H1 (cell line): ENCODE data around the gene HIVEP3. TPM values are rescaled to one million over a fixed set of nuclear protein-coding genes. Genes with fewer than 3 reads are reported as not detected.

Source experiments
- CTCF ChIA-PET: fragments of 300-600 bp; sonication (Branson Sonifier 250); formaldehyde crosslinking; loops from one replicate; lab custom pipeline; 2021; ENCODE audit not compliant: partially characterized antibody; lab: Charles Lee
- POLR2A ChIA-PET: fragments of 300-600 bp; sonication (Branson Sonifier 250); formaldehyde crosslinking; loops from one replicate; lab custom pipeline; 2021; ENCODE audit warnings: inconsistent platforms; ENCODE audit not compliant: partially characterized antibody; lab: Charles Lee
- DNase-seq, 2 experiments: peaks; one replicate each; pipeline versions ENCODE4 v3.0.0 to v3.0.0-alpha.2; 2010 to 2022; ENCODE audit warnings: low spot score in 2 of 2, low read depth in 1 of 2, mixed read lengths in 1 of 2
- FAIRE-seq: peaks from 2 replicates; lab custom pipeline; 2011; peaks lifted over from hg19 to GRCh38; lab: Jason Lieb, UNC
- H2AFZ ChIP-seq: 2 replicates; pipeline ENCODE4 v1.8.1; 2012; ENCODE audit warnings: low read length, inconsistent platforms
- H2AK5ac ChIP-seq: 2 replicates; pipeline ENCODE4 v1.6.1; 2013; ENCODE audit warnings: low read depth, low read length
- H2BK120ac ChIP-seq: replicated peaks from 2 replicates; pipeline ENCODE3; 2013; ENCODE audit warnings: low read depth, low read length, inconsistent platforms
- H2BK12ac ChIP-seq: 2 replicates; pipeline ENCODE4 v1.6.1; 2013; ENCODE audit warnings: low read depth, low read length
- H2BK15ac ChIP-seq: 2 replicates; pipeline ENCODE4 v1.6.1; 2013; ENCODE audit warnings: low read length
- H2BK20ac ChIP-seq: 2 replicates; pipeline ENCODE4 v1.6.1; 2013; ENCODE audit warnings: low read length
- H2BK5ac ChIP-seq: 2 replicates; pipeline ENCODE4 v1.6.1; 2013; ENCODE audit warnings: low read depth, low read length
- H3K14ac ChIP-seq: 2 replicates; pipeline ENCODE4 v1.6.1; 2013; ENCODE audit warnings: inconsistent platforms; ENCODE audit not compliant: insufficient read length
- H3K18ac ChIP-seq: 2 replicates; pipeline ENCODE4 v1.6.1; 2013; ENCODE audit warnings: low read length; ENCODE audit errors: extremely low read depth
- H3K23ac ChIP-seq: 2 replicates; pipeline ENCODE4 v1.6.1; 2013; ENCODE audit warnings: inconsistent platforms; ENCODE audit not compliant: insufficient read length
- H3K23me2 ChIP-seq: 2 replicates; pipeline ENCODE4 v1.6.1; 2013; ENCODE audit warnings: low read depth, low read length
- H3K27ac ChIP-seq: 2 replicates; pipeline ENCODE4 v1.6.1; 2011; ENCODE audit warnings: low read depth, low read length, inconsistent platforms
- H3K27me3 ChIP-seq, 4 experiments: replicated peaks in 1 of 4; 1 replicate in 1 of 4; 2 replicates in 3 of 4; pipeline versions ENCODE4 v1.6.1 to v1.8.1; 2011 to 2013; ENCODE audit warnings: low read length in 3 of 4, mild to moderate bottlenecking in 3 of 4, inconsistent platforms in 2 of 4, mixed read lengths in 2 of 4, moderate library complexity in 1 of 4; ENCODE audit not compliant: control insufficient read depth in 3 of 4, insufficient read depth in 3 of 4; ENCODE audit errors: extremely low read depth in 1 of 4
- H3K36me3 ChIP-seq, 4 experiments: 2 replicates each; pipeline versions ENCODE4 v1.6.1 to v1.8.1; 2011 to 2013; ENCODE audit warnings: mild to moderate bottlenecking in 4 of 4, low read length in 3 of 4, moderate library complexity in 2 of 4, control low read depth in 1 of 4, inconsistent platforms in 1 of 4; ENCODE audit not compliant: insufficient read depth in 4 of 4, control insufficient read depth in 2 of 4
- H3K4ac ChIP-seq: replicated peaks from 2 replicates; pipeline ENCODE3; 2013; ENCODE audit warnings: low read length, low read depth, mixed read lengths, inconsistent platforms; ENCODE audit not compliant: insufficient read length
- H3K4me1 ChIP-seq, 4 experiments: replicated peaks in 1 of 4; 1 replicate in 1 of 4; 2 replicates in 3 of 4; pipeline versions ENCODE4 v1.6.1 to v1.8.1; 2011 to 2013; ENCODE audit warnings: low read length in 3 of 4, inconsistent platforms in 2 of 4, mixed read lengths in 1 of 4; ENCODE audit not compliant: insufficient read depth in 4 of 4, control insufficient read depth in 3 of 4
- H3K4me2 ChIP-seq, 2 experiments: 2 replicates each; pipeline versions ENCODE4 v1.6.1 to v1.8.1; 2011 to 2013; ENCODE audit warnings: low read depth in 2 of 2, low read length in 2 of 2, control low read depth in 1 of 2, inconsistent platforms in 1 of 2, mild to moderate bottlenecking in 1 of 2; ENCODE audit not compliant: insufficient read depth in 1 of 2
- H3K4me3 ChIP-seq, 4 experiments: fragments of 200-600, 300-600 bp in 1 of 4; sonication (generic), shearing (Covaris generic), sonication (Bioruptor Twin) in 1 of 4; 2 replicates each; pipeline versions ENCODE4 v1.5.1 to v1.8.1; 2011 to 2016; ENCODE audit warnings: low read length in 4 of 4, low read depth in 3 of 4, control low read depth in 2 of 4, inconsistent platforms in 2 of 4, mild to moderate bottlenecking in 2 of 4, mixed read lengths in 1 of 4, moderate library complexity in 1 of 4; ENCODE audit not compliant: insufficient read depth in 2 of 4; ENCODE audit errors: extremely low read depth in 1 of 4
- H3K56ac ChIP-seq: replicated peaks from 2 replicates; pipeline ENCODE3; 2013; ENCODE audit warnings: low read depth, mild to moderate bottlenecking, mixed read lengths, low read length, inconsistent platforms; ENCODE audit not compliant: insufficient read length
- H3K79me1 ChIP-seq: 2 replicates; pipeline ENCODE4 v1.6.1; 2013; ENCODE audit warnings: low read depth, low read length, control low read depth
- H3K79me2 ChIP-seq, 2 experiments: 2 replicates each; pipeline versions ENCODE4 v1.6.1 to v1.8.1; 2012 to 2013; ENCODE audit warnings: low read length in 2 of 2, mild to moderate bottlenecking in 2 of 2, inconsistent platforms in 1 of 2; ENCODE audit not compliant: insufficient read depth in 2 of 2, control insufficient read depth in 1 of 2
- H3K9ac ChIP-seq, 4 experiments: replicated peaks in 1 of 4; 1 replicate in 1 of 4; 2 replicates in 3 of 4; pipeline versions ENCODE4 v1.6.1 to v1.8.1; 2011 to 2013; ENCODE audit warnings: low read depth in 3 of 4, low read length in 3 of 4, control low read depth in 2 of 4, mild to moderate bottlenecking in 2 of 4, moderate library complexity in 2 of 4, inconsistent platforms in 1 of 4; ENCODE audit errors: extremely low read depth in 1 of 4
- H3K9me3 ChIP-seq, 2 experiments: 2 replicates each; pipeline versions ENCODE4 v1.6.1 to v1.8.1; 2012 to 2013; ENCODE audit warnings: mild to moderate bottlenecking in 2 of 2, moderate library complexity in 2 of 2, control low read depth in 1 of 2, inconsistent platforms in 1 of 2, low read depth in 1 of 2, low read length in 1 of 2, mixed read lengths in 1 of 2; ENCODE audit not compliant: insufficient read depth in 2 of 2
- H4K20me1 ChIP-seq, 2 experiments: replicated peaks in 1 of 2; 2 replicates each; pipeline versions ENCODE3 to v1.8.1; 2011 to 2013; ENCODE audit warnings: inconsistent platforms in 2 of 2, low read length in 2 of 2, mild to moderate bottlenecking in 1 of 2; ENCODE audit not compliant: insufficient read depth in 2 of 2, control insufficient read depth in 1 of 2
- H4K5ac ChIP-seq: 2 replicates; pipeline ENCODE4 v1.6.1; 2013; ENCODE audit warnings: low read length, low read depth, mixed read lengths, inconsistent platforms; ENCODE audit not compliant: insufficient read length
- H4K8ac ChIP-seq: 2 replicates; pipeline ENCODE4 v1.8.0; 2013; ENCODE audit warnings: mild to moderate bottlenecking, moderate library complexity, low read length, inconsistent platforms; ENCODE audit not compliant: insufficient read depth; ENCODE audit errors: extremely low read depth
- H4K91ac ChIP-seq: replicated peaks from 2 replicates; pipeline ENCODE3; 2013; ENCODE audit warnings: low read length, mixed read lengths, inconsistent platforms; ENCODE audit not compliant: insufficient read length
- BACH1 ChIP-seq: IDR thresholded peaks from 2 replicates; pipeline ENCODE4 v1.6.1; 2012; ENCODE audit warnings: low read length, improper control_type of control experiment
- EP300 ChIP-seq, 2 experiments: IDR thresholded peaks; 1 replicate in 1 of 2; 2 replicates in 1 of 2; pipeline ENCODE4 v1.6.1; 2011 to 2012; ENCODE audit warnings: low read depth in 2 of 2, low read length in 2 of 2, mild to moderate bottlenecking in 2 of 2, borderline replicate concordance in 1 of 2, inconsistent platforms in 1 of 2, moderate library complexity in 1 of 2
- JUND ChIP-seq: IDR thresholded peaks from 2 replicates; pipeline ENCODE4 v1.6.1; 2011; ENCODE audit warnings: mild to moderate bottlenecking, improper control_type of control experiment, low read length
- KDM1A ChIP-seq: fragments of 200-600, 300-600 bp; sonication (generic); IDR thresholded peaks from 2 replicates; pipeline ENCODE4 v1.7.1; 2016; ENCODE audit warnings: mild to moderate bottlenecking, low read length, borderline replicate concordance
- RBBP5 ChIP-seq: IDR thresholded peaks from 2 replicates; pipeline ENCODE4 v1.7.1; 2012; ENCODE audit warnings: low read depth, mild to moderate bottlenecking, inconsistent platforms, low read length, moderate library complexity, borderline replicate concordance
- RFX5 ChIP-seq: IDR thresholded peaks from 2 replicates; pipeline ENCODE4 v1.6.1; 2011; ENCODE audit warnings: low read depth, low read length, improper control_type of control experiment, borderline replicate concordance
- RNF2 ChIP-seq: fragments of 200-900, 300-1000 bp; sonication (generic); IDR thresholded peaks from 2 replicates; pipeline ENCODE4 v1.7.1; 2016; ENCODE audit warnings: borderline replicate concordance, low read depth, mild to moderate bottlenecking, antibody characterized with exemption, low read length; ENCODE audit not compliant: poor library complexity, severe bottlenecking; ENCODE audit errors: missing control alignments
- SUZ12 ChIP-seq: fragments of 200-600 bp; sonication (generic); IDR thresholded peaks from 2 replicates; pipeline ENCODE4 v1.6.1; 2012; ENCODE audit warnings: mild to moderate bottlenecking, inconsistent platforms, low read length, moderate library complexity, mixed read lengths
- TAF7 ChIP-seq: optimal IDR thresholded peaks from 2 replicates; pipeline ENCODE3; 2011; ENCODE audit warnings: low read depth, mild to moderate bottlenecking, inconsistent platforms, low read length, moderate library complexity, borderline replicate concordance
- ZNF274 ChIP-seq: IDR thresholded peaks from 2 replicates; pipeline ENCODE4 v1.7.0; 2012; ENCODE audit warnings: low read length, borderline replicate concordance; ENCODE audit errors: extremely low read depth
- WGBS, 2 experiments: shearing (Covaris generic) in 1 of 2; methylation state at CpG; one replicate each; pipeline versions ENCODE4 v1.1.6 to v1.1.7; 2013 to 2015; ENCODE audit warnings: low lambda C conversion rate in 2 of 2, mixed read lengths in 2 of 2, inconsistent platforms in 1 of 2, low coverage in 1 of 2, missing lambda C conversion rate in 1 of 2; ENCODE audit not compliant: insufficient replicate concordance in 2 of 2, insufficient coverage in 1 of 2, insufficient read length in 1 of 2; ENCODE audit errors: extremely low coverage in 1 of 2, missing lambda C conversion rate in 1 of 2; 5-methylcytosine and 5-hydroxymethylcytosine counted together
- polyA plus RNA-seq, 7 experiments: library from polyadenylated mRNA; depleted of rRNA in 3 of 7; stranded (reverse) in 5 of 7; unstranded in 2 of 7; fragments of >200 nt in 5 of 7; fragments of 200-250 nt in 2 of 7; gene quantifications; 1 replicate in 5 of 7; 2 replicates in 1 of 7; 4 replicates in 1 of 7; pipeline versions ENCODE4 v1.2.1 to v1.2.3, GENCODE V29; 2011 to 2013; ENCODE audit warnings: missing spikeins in 2 of 7, mixed read lengths in 2 of 7
- total RNA-seq: library from RNA; stranded (reverse); fragmentation: NEBNext Ultra II Directional; extraction: Animal tissue kit (Norgen Biotek cat#: 25700); gene quantifications from 2 replicates; pipeline ENCODE4 v1.2.1, GENCODE V29; 2021
- TF ChIP-seq, protein P1 (sequence below), 3 experiments: IDR thresholded peaks; 1 replicate in 2 of 3; 2 replicates in 1 of 3; pipeline versions ENCODE4 v1.5.1 to v1.6.1; 2011; ENCODE audit warnings: low read length in 3 of 3, mild to moderate bottlenecking in 3 of 3, inconsistent platforms in 2 of 3, low read depth in 1 of 3, moderate library complexity in 1 of 3; ENCODE audit not compliant: insufficient read depth in 1 of 3; ENCODE audit errors: control extremely low read depth in 1 of 3

Gene HIVEP3
- total and polyA plus RNA-seq, 2 of the 8 experiments (the other 6 are each of a cell fraction or from before 2014, with no cell fraction given): 0.24 to 0.69 TPM

DNA sequence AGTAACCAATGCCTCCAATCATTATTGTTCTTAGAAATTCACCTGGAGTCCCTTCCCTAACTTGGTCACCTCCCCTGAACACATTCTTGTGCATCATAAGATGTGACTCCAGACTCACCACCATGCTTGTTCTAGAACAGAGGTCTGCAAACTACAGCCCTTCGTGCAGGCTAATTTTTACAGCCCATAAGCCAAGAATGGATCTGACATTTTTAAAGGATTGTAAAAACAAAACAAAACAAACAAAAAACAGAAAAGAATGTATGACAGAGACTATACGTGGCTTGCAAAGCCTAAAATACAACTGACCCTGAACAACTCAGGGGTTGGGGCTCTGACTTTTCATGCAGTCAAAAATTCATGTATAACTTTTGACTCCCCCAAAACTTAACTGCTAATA, 6.2 kb upstream of the HIVEP3 start:
- Histone ChIP-seq H3K9ac (no peak overlapping the region), H2BK20ac (no peak overlapping the region), H3K27ac (no peak overlapping the region), H2BK15ac (no peak overlapping the region), H4K20me1 (no peaks in the 10 kb centered on the region), H3K23me2 (no peaks in the 10 kb centered on the region; the same call in 1 of the 2 replicates), H2BK5ac (no peak overlapping the region), H3K14ac (no peak overlapping the region), H3K4me3 (no peak overlapping the region), H2BK120ac (no peak overlapping the region), H4K8ac (no peak overlapping the region), H3K79me2 (no peaks in the 10 kb centered on the region), H3K36me3 (no peaks in the 10 kb centered on the region), H3K56ac (no peak overlapping the region), H2AK5ac (no peak overlapping the region), H3K79me1 (no peaks in the 10 kb centered on the region), H3K4me2 (no peak overlapping the region), H3K9me3 (peaks cover 0 to 4% of the 10 kb centered on the region in 2 experiments; a peak in 2 of 4 replicates), H3K4ac (no peak overlapping the region), H4K91ac (no peak overlapping the region), H3K4me1 (peaks cover 0 to 2% (median under 1%) of the 10 kb centered on the region in 4 experiments; a peak in 2 of 7 replicates), H2BK12ac (no peak overlapping the region), H3K18ac (no peak overlapping the region), H3K27me3 (no peaks in the 10 kb centered on the region), H4K5ac (no peak overlapping the region), H2AFZ (no peak overlapping the region), H3K23ac (no peak overlapping the region)
- DNase-seq: no peak
- 94% methylated on average over 2 of the region's 2 CpGs; no CpG with 5 or more reads in 1 of the 2 experiments for WGBS, 2 experiments
- ChIA-PET POLR2A (no interaction called here), CTCF (no interaction called here)
- no peak for FAIRE-seq
- TF ChIP-seq RBBP5 (no peak), JUND (no peak), BACH1 (no peak), KDM1A (no peak), EP300 (IDR thresholded peaks at IDR 0.05; ENCODE audit: borderline replicate concordance in 1 of 2, low read depth in 2 of 2, low read length in 2 of 2) (no peak), RFX5 (no peak), TAF7 (no peak), SUZ12 (no peak), RNF2 (no peak), ZNF274 (no peak)
- TF ChIP-seq, protein P1, sequence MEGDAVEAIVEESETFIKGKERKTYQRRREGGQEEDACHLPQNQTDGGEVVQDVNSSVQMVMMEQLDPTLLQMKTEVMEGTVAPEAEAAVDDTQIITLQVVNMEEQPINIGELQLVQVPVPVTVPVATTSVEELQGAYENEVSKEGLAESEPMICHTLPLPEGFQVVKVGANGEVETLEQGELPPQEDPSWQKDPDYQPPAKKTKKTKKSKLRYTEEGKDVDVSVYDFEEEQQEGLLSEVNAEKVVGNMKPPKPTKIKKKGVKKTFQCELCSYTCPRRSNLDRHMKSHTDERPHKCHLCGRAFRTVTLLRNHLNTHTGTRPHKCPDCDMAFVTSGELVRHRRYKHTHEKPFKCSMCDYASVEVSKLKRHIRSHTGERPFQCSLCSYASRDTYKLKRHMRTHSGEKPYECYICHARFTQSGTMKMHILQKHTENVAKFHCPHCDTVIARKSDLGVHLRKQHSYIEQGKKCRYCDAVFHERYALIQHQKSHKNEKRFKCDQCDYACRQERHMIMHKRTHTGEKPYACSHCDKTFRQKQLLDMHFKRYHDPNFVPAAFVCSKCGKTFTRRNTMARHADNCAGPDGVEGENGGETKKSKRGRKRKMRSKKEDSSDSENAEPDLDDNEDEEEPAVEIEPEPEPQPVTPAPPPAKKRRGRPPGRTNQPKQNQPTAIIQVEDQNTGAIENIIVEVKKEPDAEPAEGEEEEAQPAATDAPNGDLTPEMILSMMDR (IDR thresholded peaks at IDR 0.05; ENCODE audit: control extremely low read depth in 1 of 3, insufficient read depth in 1 of 3, low read depth in 1 of 3, low read length in 3 of 3): no peak
